H1 (cell line): ENCODE measurements around the gene ATCAY. TPM values are rescaled to one million over a fixed set of nuclear protein-coding genes. Genes with fewer than 3 reads are reported as not detected.

Experiments used
- CTCF ChIA-PET: fragments of 300-600 bp; sonication (Branson Sonifier 250); formaldehyde crosslinking; loops from one replicate; lab custom pipeline; 2021; ENCODE audit not compliant: partially characterized antibody; lab: Charles Lee
- POLR2A ChIA-PET: fragments of 300-600 bp; sonication (Branson Sonifier 250); formaldehyde crosslinking; loops from one replicate; lab custom pipeline; 2021; ENCODE audit warnings: inconsistent platforms; ENCODE audit not compliant: partially characterized antibody; lab: Charles Lee
- DNase-seq, 2 experiments: peaks; one replicate each; pipeline versions ENCODE4 v3.0.0 to v3.0.0-alpha.2; 2010 to 2022; ENCODE audit warnings: low spot score in 2 of 2, low read depth in 1 of 2, mixed read lengths in 1 of 2
- FAIRE-seq: peaks from 2 replicates; lab custom pipeline; 2011; peaks lifted over from hg19 to GRCh38; lab: Jason Lieb, UNC
- H2AFZ ChIP-seq: 2 replicates; pipeline ENCODE4 v1.8.1; 2012; ENCODE audit warnings: low read length, inconsistent platforms
- H2AK5ac ChIP-seq: 2 replicates; pipeline ENCODE4 v1.6.1; 2013; ENCODE audit warnings: low read depth, low read length
- H2BK120ac ChIP-seq: replicated peaks from 2 replicates; pipeline ENCODE3; 2013; ENCODE audit warnings: low read depth, low read length, inconsistent platforms
- H2BK12ac ChIP-seq: 2 replicates; pipeline ENCODE4 v1.6.1; 2013; ENCODE audit warnings: low read depth, low read length
- H2BK15ac ChIP-seq: 2 replicates; pipeline ENCODE4 v1.6.1; 2013; ENCODE audit warnings: low read length
- H2BK20ac ChIP-seq: 2 replicates; pipeline ENCODE4 v1.6.1; 2013; ENCODE audit warnings: low read length
- H2BK5ac ChIP-seq: 2 replicates; pipeline ENCODE4 v1.6.1; 2013; ENCODE audit warnings: low read depth, low read length
- H3K14ac ChIP-seq: 2 replicates; pipeline ENCODE4 v1.6.1; 2013; ENCODE audit warnings: inconsistent platforms; ENCODE audit not compliant: insufficient read length
- H3K18ac ChIP-seq: 2 replicates; pipeline ENCODE4 v1.6.1; 2013; ENCODE audit warnings: low read length; ENCODE audit errors: extremely low read depth
- H3K23ac ChIP-seq: 2 replicates; pipeline ENCODE4 v1.6.1; 2013; ENCODE audit warnings: inconsistent platforms; ENCODE audit not compliant: insufficient read length
- H3K23me2 ChIP-seq: 2 replicates; pipeline ENCODE4 v1.6.1; 2013; ENCODE audit warnings: low read depth, low read length
- H3K27ac ChIP-seq: 2 replicates; pipeline ENCODE4 v1.6.1; 2011; ENCODE audit warnings: low read depth, low read length, inconsistent platforms
- H3K27me3 ChIP-seq, 4 experiments: replicated peaks in 1 of 4; 1 replicate in 1 of 4; 2 replicates in 3 of 4; pipeline versions ENCODE4 v1.6.1 to v1.8.1; 2011 to 2013; ENCODE audit warnings: low read length in 3 of 4, mild to moderate bottlenecking in 3 of 4, inconsistent platforms in 2 of 4, mixed read lengths in 2 of 4, moderate library complexity in 1 of 4; ENCODE audit not compliant: control insufficient read depth in 3 of 4, insufficient read depth in 3 of 4; ENCODE audit errors: extremely low read depth in 1 of 4
- H3K36me3 ChIP-seq, 4 experiments: 2 replicates each; pipeline versions ENCODE4 v1.6.1 to v1.8.1; 2011 to 2013; ENCODE audit warnings: mild to moderate bottlenecking in 4 of 4, low read length in 3 of 4, moderate library complexity in 2 of 4, control low read depth in 1 of 4, inconsistent platforms in 1 of 4; ENCODE audit not compliant: insufficient read depth in 4 of 4, control insufficient read depth in 2 of 4
- H3K4ac ChIP-seq: replicated peaks from 2 replicates; pipeline ENCODE3; 2013; ENCODE audit warnings: low read length, low read depth, mixed read lengths, inconsistent platforms; ENCODE audit not compliant: insufficient read length
- H3K4me1 ChIP-seq, 4 experiments: replicated peaks in 1 of 4; 1 replicate in 1 of 4; 2 replicates in 3 of 4; pipeline versions ENCODE4 v1.6.1 to v1.8.1; 2011 to 2013; ENCODE audit warnings: low read length in 3 of 4, inconsistent platforms in 2 of 4, mixed read lengths in 1 of 4; ENCODE audit not compliant: insufficient read depth in 4 of 4, control insufficient read depth in 3 of 4
- H3K4me2 ChIP-seq, 2 experiments: 2 replicates each; pipeline versions ENCODE4 v1.6.1 to v1.8.1; 2011 to 2013; ENCODE audit warnings: low read depth in 2 of 2, low read length in 2 of 2, control low read depth in 1 of 2, inconsistent platforms in 1 of 2, mild to moderate bottlenecking in 1 of 2; ENCODE audit not compliant: insufficient read depth in 1 of 2
- H3K4me3 ChIP-seq, 4 experiments: fragments of 200-600, 300-600 bp in 1 of 4; sonication (generic), shearing (Covaris generic), sonication (Bioruptor Twin) in 1 of 4; 2 replicates each; pipeline versions ENCODE4 v1.5.1 to v1.8.1; 2011 to 2016; ENCODE audit warnings: low read length in 4 of 4, low read depth in 3 of 4, control low read depth in 2 of 4, inconsistent platforms in 2 of 4, mild to moderate bottlenecking in 2 of 4, mixed read lengths in 1 of 4, moderate library complexity in 1 of 4; ENCODE audit not compliant: insufficient read depth in 2 of 4; ENCODE audit errors: extremely low read depth in 1 of 4
- H3K56ac ChIP-seq: replicated peaks from 2 replicates; pipeline ENCODE3; 2013; ENCODE audit warnings: low read depth, mild to moderate bottlenecking, mixed read lengths, low read length, inconsistent platforms; ENCODE audit not compliant: insufficient read length
- H3K79me1 ChIP-seq: 2 replicates; pipeline ENCODE4 v1.6.1; 2013; ENCODE audit warnings: low read depth, low read length, control low read depth
- H3K79me2 ChIP-seq, 2 experiments: 2 replicates each; pipeline versions ENCODE4 v1.6.1 to v1.8.1; 2012 to 2013; ENCODE audit warnings: low read length in 2 of 2, mild to moderate bottlenecking in 2 of 2, inconsistent platforms in 1 of 2; ENCODE audit not compliant: insufficient read depth in 2 of 2, control insufficient read depth in 1 of 2
- H3K9ac ChIP-seq, 4 experiments: replicated peaks in 1 of 4; 1 replicate in 1 of 4; 2 replicates in 3 of 4; pipeline versions ENCODE4 v1.6.1 to v1.8.1; 2011 to 2013; ENCODE audit warnings: low read depth in 3 of 4, low read length in 3 of 4, control low read depth in 2 of 4, mild to moderate bottlenecking in 2 of 4, moderate library complexity in 2 of 4, inconsistent platforms in 1 of 4; ENCODE audit errors: extremely low read depth in 1 of 4
- H3K9me3 ChIP-seq, 2 experiments: 2 replicates each; pipeline versions ENCODE4 v1.6.1 to v1.8.1; 2012 to 2013; ENCODE audit warnings: mild to moderate bottlenecking in 2 of 2, moderate library complexity in 2 of 2, control low read depth in 1 of 2, inconsistent platforms in 1 of 2, low read depth in 1 of 2, low read length in 1 of 2, mixed read lengths in 1 of 2; ENCODE audit not compliant: insufficient read depth in 2 of 2
- H4K20me1 ChIP-seq, 2 experiments: replicated peaks in 1 of 2; 2 replicates each; pipeline versions ENCODE3 to v1.8.1; 2011 to 2013; ENCODE audit warnings: inconsistent platforms in 2 of 2, low read length in 2 of 2, mild to moderate bottlenecking in 1 of 2; ENCODE audit not compliant: insufficient read depth in 2 of 2, control insufficient read depth in 1 of 2
- H4K5ac ChIP-seq: 2 replicates; pipeline ENCODE4 v1.6.1; 2013; ENCODE audit warnings: low read length, low read depth, mixed read lengths, inconsistent platforms; ENCODE audit not compliant: insufficient read length
- H4K8ac ChIP-seq: 2 replicates; pipeline ENCODE4 v1.8.0; 2013; ENCODE audit warnings: mild to moderate bottlenecking, moderate library complexity, low read length, inconsistent platforms; ENCODE audit not compliant: insufficient read depth; ENCODE audit errors: extremely low read depth
- H4K91ac ChIP-seq: replicated peaks from 2 replicates; pipeline ENCODE3; 2013; ENCODE audit warnings: low read length, mixed read lengths, inconsistent platforms; ENCODE audit not compliant: insufficient read length
- CHD1 ChIP-seq: IDR thresholded peaks from 2 replicates; pipeline ENCODE4 v1.6.1; 2012; ENCODE audit warnings: low read depth, low read length, improper control_type of control experiment
- GTF2F1 ChIP-seq: IDR thresholded peaks from 2 replicates; pipeline ENCODE4 v1.6.1; 2012; ENCODE audit warnings: low read depth, low read length, improper control_type of control experiment, borderline replicate concordance
- HDAC2 ChIP-seq, 2 experiments: fragments of 300-600 bp in 1 of 2; sonication (generic) in 1 of 2; IDR thresholded peaks; 2 replicates each; pipeline ENCODE4 v1.6.1; 2011 to 2012; ENCODE audit warnings: low read depth in 2 of 2, low read length in 2 of 2, mild to moderate bottlenecking in 2 of 2, moderate library complexity in 2 of 2, borderline replicate concordance in 1 of 2, inconsistent platforms in 1 of 2
- JUN ChIP-seq: IDR thresholded peaks from 2 replicates; pipeline ENCODE4 v1.6.1; 2011; ENCODE audit warnings: low read depth, mild to moderate bottlenecking, improper control_type of control experiment, low read length
- POU5F1 ChIP-seq: IDR thresholded peaks from 2 replicates; pipeline ENCODE4 v1.6.1; 2011; ENCODE audit warnings: low read depth, mild to moderate bottlenecking, low read length, moderate library complexity
- RBBP5 ChIP-seq: IDR thresholded peaks from 2 replicates; pipeline ENCODE4 v1.7.1; 2012; ENCODE audit warnings: low read depth, mild to moderate bottlenecking, inconsistent platforms, low read length, moderate library complexity, borderline replicate concordance
- SAP30 ChIP-seq: fragments of 300-600 bp; sonication (generic); IDR thresholded peaks from 2 replicates; pipeline ENCODE4 v1.7.1; 2012; ENCODE audit warnings: low read length, moderate library complexity, mild to moderate bottlenecking, inconsistent platforms; ENCODE audit not compliant: insufficient read depth, insufficient replicate concordance
- SUZ12 ChIP-seq: fragments of 200-600 bp; sonication (generic); IDR thresholded peaks from 2 replicates; pipeline ENCODE4 v1.6.1; 2012; ENCODE audit warnings: mild to moderate bottlenecking, inconsistent platforms, low read length, moderate library complexity, mixed read lengths
- ZNF274 ChIP-seq: IDR thresholded peaks from 2 replicates; pipeline ENCODE4 v1.7.0; 2012; ENCODE audit warnings: low read length, borderline replicate concordance; ENCODE audit errors: extremely low read depth
- WGBS, 2 experiments: shearing (Covaris generic) in 1 of 2; methylation state at CpG; one replicate each; pipeline versions ENCODE4 v1.1.6 to v1.1.7; 2013 to 2015; ENCODE audit warnings: low lambda C conversion rate in 2 of 2, mixed read lengths in 2 of 2, inconsistent platforms in 1 of 2, low coverage in 1 of 2, missing lambda C conversion rate in 1 of 2; ENCODE audit not compliant: insufficient replicate concordance in 2 of 2, insufficient coverage in 1 of 2, insufficient read length in 1 of 2; ENCODE audit errors: extremely low coverage in 1 of 2, missing lambda C conversion rate in 1 of 2; 5-methylcytosine and 5-hydroxymethylcytosine counted together
- polyA plus RNA-seq, 7 experiments: library from polyadenylated mRNA; depleted of rRNA in 3 of 7; stranded (reverse) in 5 of 7; unstranded in 2 of 7; fragments of >200 nt in 5 of 7; fragments of 200-250 nt in 2 of 7; gene quantifications; 1 replicate in 5 of 7; 2 replicates in 1 of 7; 4 replicates in 1 of 7; pipeline versions ENCODE4 v1.2.1 to v1.2.3, GENCODE V29; 2011 to 2013; ENCODE audit warnings: missing spikeins in 2 of 7, mixed read lengths in 2 of 7
- total RNA-seq: library from RNA; stranded (reverse); fragmentation: NEBNext Ultra II Directional; extraction: Animal tissue kit (Norgen Biotek cat#: 25700); gene quantifications from 2 replicates; pipeline ENCODE4 v1.2.1, GENCODE V29; 2021

The ATCAY gene
- total and polyA plus RNA-seq, 2 of the 8 experiments (the other 6 are each of a cell fraction or from before 2014, with no cell fraction given), result 24.4 to 33.8 TPM

DNA sequence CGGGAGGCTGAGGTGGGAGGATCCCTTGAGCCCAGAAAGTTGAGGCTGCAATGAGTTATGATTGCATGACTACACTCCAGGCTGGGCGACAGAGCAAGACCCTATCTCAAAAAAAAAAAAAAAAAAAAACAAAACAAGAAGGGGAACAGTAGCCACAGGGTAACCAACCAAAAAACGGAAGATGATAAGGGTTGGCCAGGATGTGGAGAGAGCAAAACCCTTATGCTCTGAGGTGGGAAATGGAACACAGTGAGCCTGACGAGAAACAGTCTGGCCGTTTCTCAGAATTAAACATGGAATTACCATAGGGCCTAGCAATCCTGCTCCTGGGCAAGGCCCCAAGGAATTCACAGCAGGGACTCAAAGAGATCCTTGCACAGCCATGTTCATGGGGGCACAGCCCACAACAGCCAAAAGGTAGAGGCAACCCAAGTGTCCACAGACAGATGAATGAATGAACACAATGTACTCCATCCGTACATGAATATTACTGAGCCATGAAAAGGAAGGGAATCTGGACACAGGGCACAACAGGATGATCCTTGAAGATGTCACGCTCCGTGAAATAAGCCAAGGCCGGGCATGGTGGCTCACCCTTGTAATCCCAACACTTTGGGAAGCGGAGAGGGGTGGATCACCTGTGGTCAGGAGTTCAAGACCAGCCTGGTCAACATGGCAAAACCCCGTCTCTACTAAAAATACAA, 63.7 kb downstream of the ATCAY start:
- Histone ChIP-seq H2BK5ac (no peak overlapping the region), H2BK20ac (no peak overlapping the region), H3K36me3 (peaks cover 2 to 19% (median 10%) of the 10 kb centered on the region in 4 experiments; a peak in 5 of 8 replicates), H2BK12ac (no peak overlapping the region), H3K4me1 (no peaks in the 10 kb centered on the region), H3K79me1 (no peaks in the 10 kb centered on the region), H3K56ac (no peak overlapping the region), H2AK5ac (no peak overlapping the region), H3K9me3 (no peaks in the 10 kb centered on the region), H3K23me2 (no peaks in the 10 kb centered on the region), H2BK120ac (no peak overlapping the region), H3K27me3 (no peaks in the 10 kb centered on the region), H4K8ac (no peak overlapping the region), H3K4ac (no peak overlapping the region), H2BK15ac (no peak overlapping the region), H3K79me2 (no peaks in the 10 kb centered on the region), H3K4me2 (no peak overlapping the region), H3K23ac (no peak overlapping the region), H4K91ac (no peak overlapping the region), H2AFZ (no peak overlapping the region), H3K14ac (no peak overlapping the region), H4K20me1 (peaks cover 0 to 2% of the 10 kb centered on the region in 2 experiments), H3K9ac (no peak overlapping the region), H3K18ac (no peak overlapping the region), H3K4me3 (no peak overlapping the region), H4K5ac (no peak overlapping the region), H3K27ac (no peak overlapping the region)
- 89% methylated on average over 10 of the region's 11 CpGs; no CpG with 5 or more reads in 1 of the 2 experiments for WGBS, 2 experiments
- DNase-seq, result no peak
- CTCF ChIA-PET, result no interaction called here
- POLR2A ChIA-PET, result interaction anchor here (1.8 kb wide), 1 partner anchor 11 kb away, joined by 8 read pairs; no protein-coding TSS in a partner anchor
- no peak for FAIRE-seq
- TF ChIP-seq JUN (no peak), CHD1 (no peak), GTF2F1 (no peak), RBBP5 (no peak), POU5F1 (no peak), SUZ12 (no peak), ZNF274 (no peak), HDAC2 (IDR thresholded peaks at IDR 0.05; ENCODE audit: borderline replicate concordance in 1 of 2, low read depth in 2 of 2, low read length in 2 of 2) (no peak), SAP30 (no peak)
